GM12892 (cell line): Measurements from ENCODE around the gene SH3RF3.

Experiments used
- DNase-seq: peaks from one replicate; pipeline ENCODE4 v3.0.0; 2011; ENCODE audit not compliant: insufficient read length
- FAIRE-seq: peaks from 2 replicates; lab custom pipeline; 2011; peaks lifted over from hg19 to GRCh38; lab: Jason Lieb, UNC
- POLR2A ChIP-seq: IDR thresholded peaks from 2 replicates; pipeline ENCODE4 v1.6.1; 2011; ENCODE audit warnings: low read depth, low read length, control low read depth
- POLR2AphosphoS5 ChIP-seq: IDR thresholded peaks from 2 replicates; pipeline ENCODE4 v1.6.1; 2011; ENCODE audit warnings: low read depth, low read length, control low read depth
- TAF1 ChIP-seq: IDR thresholded peaks from 2 replicates; pipeline ENCODE4 v1.6.1; 2011; ENCODE audit warnings: low read depth, mild to moderate bottlenecking, control low read depth, low read length, borderline replicate concordance

Gene SH3RF3

GRCh38 chr2:109333414-109334210 is 204.6 kb downstream of the SH3RF3 start:
- FAIRE-seq (no peak), DNase-seq (no peak)
- TF ChIP-seq POLR2A = no peak
- no peak for TF ChIP-seq TAF1
- TF ChIP-seq POLR2AphosphoS5 = no peak

GRCh38 chr2:109335631-109336176 is 206.7 kb downstream of the SH3RF3 start:
- no peak for DNase-seq
- no peak for FAIRE-seq
- TF ChIP-seq POLR2A = no peak
- TF ChIP-seq TAF1 = no peak
- TF ChIP-seq POLR2AphosphoS5 = no peak

- no peak for FAIRE-seq
- TF ChIP-seq POLR2A (no peak), TAF1 (no peak), POLR2AphosphoS5 (no peak)
- DNase-seq = no peak
Measured at GRCh38 chr2:109336296-109336695, 207.3 kb downstream of the SH3RF3 start.

- no peak for FAIRE-seq
- TF ChIP-seq POLR2AphosphoS5 = no peak
- TF ChIP-seq POLR2A = no peak
- TF ChIP-seq TAF1 = no peak
Measured at GRCh38 chr2:109337221-109337620, 208.2 kb downstream of the SH3RF3 start.

GRCh38 chr2:109339519-109339966 is 210.5 kb downstream of the SH3RF3 start:
- FAIRE-seq (no peak), DNase-seq (no peak)
- no peak for TF ChIP-seq POLR2A
- no peak for TF ChIP-seq POLR2AphosphoS5
- TF ChIP-seq TAF1 = no peak

More at GRCh38 chr2:109337221-109337620, 208.2 kb downstream of the SH3RF3 start:
- DNase-seq = no peak

GRCh38 chr2:109340381-109340780 is 211.4 kb downstream of the SH3RF3 start:
- DNase-seq = no peak
- TF ChIP-seq POLR2A = no peak
- no peak for FAIRE-seq

- DNase-seq (no peak), FAIRE-seq (no peak)
- TF ChIP-seq POLR2AphosphoS5 (no peak), TAF1 (no peak), POLR2A (no peak)
Measured at GRCh38 chr2:109341355-109342255, 212.6 kb downstream of the SH3RF3 start.

GRCh38 chr2:109342256-109342850 is 213.3 kb downstream of the SH3RF3 start:
- no peak for TF ChIP-seq TAF1
- TF ChIP-seq POLR2A = no peak
- no peak for TF ChIP-seq POLR2AphosphoS5
- no peak for FAIRE-seq
- DNase-seq = no peak

- no peak for DNase-seq
- no peak for FAIRE-seq
- TF ChIP-seq POLR2A (no peak), TAF1 (no peak), POLR2AphosphoS5 (no peak)
Measured at GRCh38 chr2:109342930-109343329, 213.9 kb downstream of the SH3RF3 start.

GRCh38 chr2:109343460-109343859 is 214.5 kb downstream of the SH3RF3 start:
- TF ChIP-seq TAF1 = no peak
- no peak for TF ChIP-seq POLR2AphosphoS5
- no peak for TF ChIP-seq POLR2A
- no peak for FAIRE-seq
- no peak for DNase-seq

GRCh38 chr2:109344270-109344805 is 215.3 kb downstream of the SH3RF3 start:
- TF ChIP-seq TAF1 (no peak), POLR2AphosphoS5 (no peak), POLR2A (no peak)
- no peak for DNase-seq
- no peak for FAIRE-seq
